ENCODE measurements around the gene ESYT1.
A peak's percentile ranks its signal among the peaks of the same experiment; 100 is the strongest.

The ESYT1 gene

GRCh38 chr12:56164345-56164729 lies 36.3 kb downstream of the ESYT1 start:
- H3K4me1 ChIP-seq, result peaks cover 16% of the 10 kb centered on the region
- no peak overlapping the region for H3K4me3 ChIP-seq (ENCODE audit: low read depth, low read length)
- H3K36me3 ChIP-seq (ENCODE audit: control insufficient read depth, insufficient read depth, low read length), result no peaks in the 10 kb centered on the region
- no peak overlapping the region for H3K27ac ChIP-seq
- H3K9ac ChIP-seq, result no peak overlapping the region
- no peaks in the 10 kb centered on the region for H3K9me3 ChIP-seq (ENCODE audit: control insufficient read depth, low read length)
- no peak overlapping the region for H2AFZ ChIP-seq
- no peak for TF ChIP-seq CTCF (IDR thresholded peaks at IDR 0.05)
- H3K79me2 ChIP-seq, result peaks cover 11% of the 10 kb centered on the region
- no peaks in the 10 kb centered on the region for H3K27me3 ChIP-seq (ENCODE audit: control insufficient read depth, insufficient read depth, low read length)
- H3K4me2 ChIP-seq (ENCODE audit: low read length), result no peak overlapping the region

GRCh38 chr12:56165369-56165768 lies 37.3 kb downstream of the ESYT1 start:
- Histone ChIP-seq H3K36me3 (ENCODE audit: control insufficient read depth, insufficient read depth, low read length) (no peaks in the 10 kb centered on the region), H2AFZ (no peak overlapping the region), H3K9ac (no peak overlapping the region), H3K4me2 (ENCODE audit: low read length) (no peak overlapping the region), H3K4me1 (peaks cover 5% of the 10 kb centered on the region), H3K4me3 (ENCODE audit: low read depth, low read length) (no peak overlapping the region), H3K27me3 (ENCODE audit: control insufficient read depth, insufficient read depth, low read length) (no peaks in the 10 kb centered on the region), H3K9me3 (ENCODE audit: control insufficient read depth, low read length) (no peaks in the 10 kb centered on the region), H3K27ac (peak overlapping the region; percentile 43), H3K79me2 (peaks cover 3% of the 10 kb centered on the region)
- TF ChIP-seq CTCF (IDR thresholded peaks at IDR 0.05), result no peak

DNA sequence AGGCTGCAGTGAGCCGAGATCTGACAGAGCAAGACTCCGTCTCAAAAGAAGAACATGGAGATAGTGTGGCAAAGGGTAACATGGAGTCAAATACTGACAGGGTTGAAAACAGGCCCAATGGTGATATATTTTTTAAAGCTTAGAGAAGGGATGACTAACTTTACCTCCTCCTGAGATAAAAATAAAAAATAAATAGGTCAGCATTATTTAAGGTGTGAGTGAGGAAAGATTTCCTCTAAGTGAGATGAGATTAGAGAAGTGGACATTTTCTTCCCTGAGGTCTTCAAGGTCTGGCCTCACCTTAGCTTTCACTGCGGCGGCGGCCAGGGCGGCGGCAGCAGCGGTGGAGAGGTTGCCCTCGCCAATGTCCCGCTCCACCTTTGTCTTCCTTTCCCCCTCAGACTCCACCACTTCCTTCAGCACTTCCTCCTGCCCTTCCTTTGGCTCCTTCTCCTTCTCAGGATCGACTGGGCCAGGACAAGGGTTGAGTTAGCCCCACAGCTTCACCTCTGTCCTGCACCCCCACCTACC lies 41.2 kb downstream of the ESYT1 start:
- no peak for TF ChIP-seq CTCF (IDR thresholded peaks at IDR 0.05)
- H3K4me3 ChIP-seq (ENCODE audit: low read depth, low read length), result no peak overlapping the region
- no peak overlapping the region for H3K27ac ChIP-seq
- no peaks in the 10 kb centered on the region for H3K4me1 ChIP-seq
- H3K36me3 ChIP-seq (ENCODE audit: control insufficient read depth, insufficient read depth, low read length), result no peaks in the 10 kb centered on the region
- H3K27me3 ChIP-seq (ENCODE audit: control insufficient read depth, insufficient read depth, low read length), result no peaks in the 10 kb centered on the region
- H2AFZ ChIP-seq, result no peak overlapping the region
- no peaks in the 10 kb centered on the region for H3K79me2 ChIP-seq
- no peak overlapping the region for H3K9ac ChIP-seq
- no peaks in the 10 kb centered on the region for H3K9me3 ChIP-seq (ENCODE audit: control insufficient read depth, low read length)
- H3K4me2 ChIP-seq (ENCODE audit: low read length), result no peak overlapping the region

- H3K4me1 ChIP-seq, result no peaks in the 10 kb centered on the region
- no peaks in the 10 kb centered on the region for H3K27me3 ChIP-seq (ENCODE audit: control insufficient read depth, insufficient read depth, low read length)
- H3K27ac ChIP-seq, result no peak overlapping the region
- no peak overlapping the region for H2AFZ ChIP-seq
- H3K9me3 ChIP-seq (ENCODE audit: control insufficient read depth, low read length), result no peaks in the 10 kb centered on the region
- no peaks in the 10 kb centered on the region for H3K79me2 ChIP-seq
- no peak overlapping the region for H3K4me3 ChIP-seq (ENCODE audit: low read depth, low read length)
- H3K4me2 ChIP-seq (ENCODE audit: low read length), result no peak overlapping the region
- H3K9ac ChIP-seq, result no peak overlapping the region
- no peak for TF ChIP-seq CTCF (IDR thresholded peaks at IDR 0.05)
- H3K36me3 ChIP-seq (ENCODE audit: control insufficient read depth, insufficient read depth, low read length), result no peaks in the 10 kb centered on the region
Measured at GRCh38 chr12:56172839-56173238, 44.8 kb downstream of the ESYT1 start.

- Histone ChIP-seq H3K36me3 (ENCODE audit: control insufficient read depth, insufficient read depth, low read length) (no peaks in the 10 kb centered on the region), H3K4me2 (ENCODE audit: low read length) (no peak overlapping the region), H3K27me3 (ENCODE audit: control insufficient read depth, insufficient read depth, low read length) (no peaks in the 10 kb centered on the region), H3K79me2 (no peaks in the 10 kb centered on the region), H3K9me3 (ENCODE audit: control insufficient read depth, low read length) (no peaks in the 10 kb centered on the region), H3K4me1 (no peaks in the 10 kb centered on the region), H2AFZ (no peak overlapping the region), H3K4me3 (ENCODE audit: low read depth, low read length) (no peak overlapping the region), H3K9ac (no peak overlapping the region), H3K27ac (no peak overlapping the region)
- no peak for TF ChIP-seq CTCF (IDR thresholded peaks at IDR 0.05)
Measured at GRCh38 chr12:56178347-56178746, 50.3 kb downstream of the ESYT1 start.
